H9 (cell line): Measurements from ENCODE around the gene FAM219A. TPM values are rescaled to one million over a fixed set of nuclear protein-coding genes. Genes with fewer than 3 reads are reported as not detected.

Source experiments
- DNase-seq: peaks from one replicate; pipeline ENCODE4 v3.0.0-alpha.2; 2017
- H2AFZ ChIP-seq: one replicate; pipeline ENCODE4 v1.6.1; 2013; ENCODE audit warnings: mild to moderate bottlenecking, low read length, control low read depth, moderate library complexity
- H2AK5ac ChIP-seq: 2 replicates; pipeline ENCODE4 v1.6.1; 2013; ENCODE audit warnings: low read length, control low read depth, mixed read lengths; ENCODE audit not compliant: insufficient read length
- H2BK120ac ChIP-seq: one replicate; pipeline ENCODE4 v1.6.1; 2013; ENCODE audit warnings: low read depth, mild to moderate bottlenecking, low read length, control low read depth, inconsistent platforms; ENCODE audit not compliant: poor library complexity, severe bottlenecking
- H2BK12ac ChIP-seq: 2 replicates; pipeline ENCODE4 v1.6.1; 2013; ENCODE audit warnings: low read length, control low read depth, mixed read lengths, low read depth; ENCODE audit not compliant: insufficient read length
- H2BK15ac ChIP-seq: 2 replicates; pipeline ENCODE4 v1.6.1; 2013; ENCODE audit warnings: low read depth, low read length, control low read depth
- H2BK20ac ChIP-seq: one replicate; pipeline ENCODE4 v1.6.1; 2013; ENCODE audit warnings: low read depth, mild to moderate bottlenecking, low read length, control low read depth, inconsistent platforms; ENCODE audit not compliant: poor library complexity, severe bottlenecking
- H2BK5ac ChIP-seq: 2 replicates; pipeline ENCODE4 v1.6.1; 2013; ENCODE audit warnings: low read length, control low read depth, mixed read lengths; ENCODE audit not compliant: insufficient read length
- H3K14ac ChIP-seq: 2 replicates; pipeline ENCODE4 v1.6.1; 2013; ENCODE audit warnings: low read length, control low read depth; ENCODE audit not compliant: insufficient read depth
- H3K18ac ChIP-seq: 2 replicates; pipeline ENCODE4 v1.6.1; 2013; ENCODE audit warnings: low read depth, mild to moderate bottlenecking, mixed read lengths, low read length, control low read depth; ENCODE audit not compliant: insufficient read length
- H3K23ac ChIP-seq: 2 replicates; pipeline ENCODE4 v1.6.1; 2013; ENCODE audit warnings: low read length, control low read depth, mixed read lengths, low read depth; ENCODE audit not compliant: insufficient read length
- H3K23me2 ChIP-seq: 2 replicates; pipeline ENCODE4 v1.6.1; 2013; ENCODE audit warnings: low read depth, mild to moderate bottlenecking, mixed read lengths, low read length, control low read depth; ENCODE audit not compliant: insufficient read length, poor library complexity, severe bottlenecking
- H3K27ac ChIP-seq: 2 replicates; pipeline ENCODE4 v1.5.1; 2013; ENCODE audit warnings: low read length, control low read depth, mixed read lengths, low read depth; ENCODE audit not compliant: insufficient read length
- H3K27me3 ChIP-seq: 2 replicates; pipeline ENCODE4 v1.6.1; 2013; ENCODE audit warnings: low read length, control low read depth, inconsistent platforms; ENCODE audit not compliant: insufficient read depth
- H3K4ac ChIP-seq: 2 replicates; pipeline ENCODE4 v1.6.1; 2013; ENCODE audit warnings: low read depth, mild to moderate bottlenecking, control low read depth, inconsistent platforms, low read length, moderate library complexity
- H3K4me1 ChIP-seq: 2 replicates; pipeline ENCODE4 v1.6.1; 2013; ENCODE audit warnings: low read length, control low read depth, inconsistent platforms; ENCODE audit not compliant: insufficient read depth
- H3K4me2 ChIP-seq: 2 replicates; pipeline ENCODE4 v1.6.1; 2013; ENCODE audit warnings: low read length, control low read depth, mixed read lengths; ENCODE audit not compliant: insufficient read length, insufficient read depth
- H3K56ac ChIP-seq: 2 replicates; pipeline ENCODE4 v1.6.1; 2013; ENCODE audit warnings: low read depth, mild to moderate bottlenecking, mixed read lengths, low read length, control low read depth; ENCODE audit not compliant: insufficient read length
- H3K79me1 ChIP-seq: 2 replicates; pipeline ENCODE4 v1.6.1; 2013; ENCODE audit warnings: low read depth, mild to moderate bottlenecking, moderate library complexity, low read length, control low read depth, inconsistent platforms; ENCODE audit not compliant: insufficient read depth, poor library complexity, severe bottlenecking
- H3K79me2 ChIP-seq: 2 replicates; pipeline ENCODE4 v1.6.1; 2013; ENCODE audit warnings: low read length, control low read depth, inconsistent platforms; ENCODE audit not compliant: insufficient read depth
- H3K9ac ChIP-seq: 2 replicates; pipeline ENCODE4 v1.6.1; 2013; ENCODE audit warnings: low read length, control low read depth, mixed read lengths; ENCODE audit not compliant: insufficient read length; ENCODE audit errors: extremely low read depth
- H3K9me3 ChIP-seq: one replicate; pipeline ENCODE4 v1.6.1; 2013; ENCODE audit warnings: low read depth, low read length, inconsistent platforms; ENCODE audit not compliant: control insufficient read depth
- H3T11ph ChIP-seq: one replicate; pipeline ENCODE4 v1.6.1; 2013; ENCODE audit warnings: mild to moderate bottlenecking, low read length, control low read depth, inconsistent platforms
- H4K20me1 ChIP-seq: one replicate; pipeline ENCODE4 v1.6.1; 2013; ENCODE audit not compliant: control insufficient read depth, insufficient read length, insufficient read depth
- H4K5ac ChIP-seq: 2 replicates; pipeline ENCODE4 v1.6.1; 2013; ENCODE audit warnings: low read depth, mild to moderate bottlenecking, mixed read lengths, low read length, control low read depth; ENCODE audit not compliant: insufficient read length
- H4K8ac ChIP-seq: replicated peaks from 2 replicates; pipeline ENCODE4 v1.6.1; 2013; ENCODE audit warnings: low read length, control low read depth, mixed read lengths, low read depth; ENCODE audit not compliant: insufficient read length
- H4K91ac ChIP-seq: 2 replicates; pipeline ENCODE4 v1.6.1; 2013; ENCODE audit warnings: low read depth, mild to moderate bottlenecking, moderate library complexity, mixed read lengths, low read length, control low read depth; ENCODE audit not compliant: insufficient read length
- H3K27ac Mint-ChIP-seq, 3 experiments: 2 replicates in 2 of 3; 3 replicates in 1 of 3; pipeline ENCODE4 v1.8.0; 2020 to 2021; ENCODE audit warnings: mixed read lengths in 3 of 3, mild to moderate bottlenecking in 1 of 3, moderate library complexity in 1 of 3
- H3K27me3 Mint-ChIP-seq: 2 replicates; pipeline ENCODE4 v1.8.0; 2021; ENCODE audit warnings: low read depth, mild to moderate bottlenecking, moderate library complexity, mixed read lengths
- H3K36me3 Mint-ChIP-seq, 3 experiments: 2 replicates in 2 of 3; 3 replicates in 1 of 3; pipeline ENCODE4 v1.8.0; 2020 to 2021; ENCODE audit warnings: low read depth in 3 of 3, mixed read lengths in 3 of 3; ENCODE audit not compliant: insufficient read depth in 1 of 3
- H3K4me1 Mint-ChIP-seq, 2 experiments: 2 replicates each; pipeline ENCODE4 v1.8.0; 2020; ENCODE audit warnings: mixed read lengths in 2 of 2
- H3K4me3 Mint-ChIP-seq, 2 experiments: 2 replicates in 1 of 2; 3 replicates in 1 of 2; pipeline ENCODE4 v1.8.0; 2020 to 2021; ENCODE audit warnings: mild to moderate bottlenecking in 2 of 2, mixed read lengths in 2 of 2, moderate library complexity in 1 of 2
- H3K9me3 Mint-ChIP-seq, 2 experiments: 2 replicates in 1 of 2; 3 replicates in 1 of 2; pipeline ENCODE4 v1.8.0; 2020; ENCODE audit warnings: mild to moderate bottlenecking in 2 of 2, mixed read lengths in 2 of 2, moderate library complexity in 1 of 2
- CTCF ChIP-seq: fragments of 200-600 bp; sonication (generic); conservative IDR thresholded peaks from 3 replicates; pipeline ENCODE4 v1.8.0; 2021; ENCODE audit warnings: antibody characterized with exemption, mild to moderate bottlenecking
- WGBS: extraction: QIAGEN DNeasy Blood & Tissue Kit; methylation state at CpG from one replicate; pipeline ENCODE4 v1.1.7; 2013; ENCODE audit warnings: missing lambda C conversion rate, low lambda C conversion rate, mixed read lengths; ENCODE audit not compliant: insufficient read length; ENCODE audit errors: extremely low coverage; 5-methylcytosine and 5-hydroxymethylcytosine counted together
- total RNA-seq: library from RNA; stranded (reverse); gene quantifications from 2 replicates; pipeline ENCODE4 v1.2.1, GENCODE V29; 2021

Gene FAM219A
- total RNA-seq, 1 experiment from 2014 or later = 16.7 TPM

- no peak overlapping the region for H3K27ac Mint-ChIP-seq
- Histone ChIP-seq H4K8ac (no peak overlapping the region), H3K18ac (no peak overlapping the region), H2BK15ac (no peak overlapping the region), H3K23me2 (peaks cover 12% of the 10 kb centered on the region), H4K5ac (no peak overlapping the region), H2BK20ac (no peak overlapping the region), H2AFZ (no peak overlapping the region), H3T11ph (no peak overlapping the region), H2AK5ac (no peak overlapping the region), H3K56ac (no peak overlapping the region), H3K79me2 (no peaks in the 10 kb centered on the region), H3K4me1 (no peaks in the 10 kb centered on the region), H2BK12ac (no peak overlapping the region), H3K27me3 (no peaks in the 10 kb centered on the region), H3K4me2 (no peak overlapping the region), H3K79me1 (no peaks in the 10 kb centered on the region), H3K4ac (no peak overlapping the region), H2BK5ac (no peak overlapping the region), H3K27ac (no peak overlapping the region), H3K23ac (no peak overlapping the region), H3K14ac (no peak overlapping the region), H4K20me1 (no peaks in the 10 kb centered on the region), H2BK120ac (no peak overlapping the region), H3K9ac (no peak overlapping the region), H4K91ac (no peak overlapping the region), H3K9me3 (no peaks in the 10 kb centered on the region)
- WGBS = no CpG with 5 or more reads among the region's 3 CpGs
- no peak for DNase-seq
- H3K4me1 Mint-ChIP-seq = peaks cover 15 to 18% of the 10 kb centered on the region in 2 experiments
- H3K27me3 Mint-ChIP-seq = peaks cover 35% of the 10 kb centered on the region
- no peak overlapping the region for H3K4me3 Mint-ChIP-seq
- no peak for TF ChIP-seq CTCF
- no peaks in the 10 kb centered on the region for H3K9me3 Mint-ChIP-seq
- H3K36me3 Mint-ChIP-seq = no peaks in the 10 kb centered on the region
These were observed 1.6 kb upstream of the FAM219A start for GRCh38 chr9:34459941-34460340.
